ENCODE results near the gene HK2.
"Not testable (repeated sequence)": the region's sequence is repeated elsewhere in the genome, so short reads cannot be mapped to it uniquely, and the experiment has no call there.

HK2 gene

DNA sequence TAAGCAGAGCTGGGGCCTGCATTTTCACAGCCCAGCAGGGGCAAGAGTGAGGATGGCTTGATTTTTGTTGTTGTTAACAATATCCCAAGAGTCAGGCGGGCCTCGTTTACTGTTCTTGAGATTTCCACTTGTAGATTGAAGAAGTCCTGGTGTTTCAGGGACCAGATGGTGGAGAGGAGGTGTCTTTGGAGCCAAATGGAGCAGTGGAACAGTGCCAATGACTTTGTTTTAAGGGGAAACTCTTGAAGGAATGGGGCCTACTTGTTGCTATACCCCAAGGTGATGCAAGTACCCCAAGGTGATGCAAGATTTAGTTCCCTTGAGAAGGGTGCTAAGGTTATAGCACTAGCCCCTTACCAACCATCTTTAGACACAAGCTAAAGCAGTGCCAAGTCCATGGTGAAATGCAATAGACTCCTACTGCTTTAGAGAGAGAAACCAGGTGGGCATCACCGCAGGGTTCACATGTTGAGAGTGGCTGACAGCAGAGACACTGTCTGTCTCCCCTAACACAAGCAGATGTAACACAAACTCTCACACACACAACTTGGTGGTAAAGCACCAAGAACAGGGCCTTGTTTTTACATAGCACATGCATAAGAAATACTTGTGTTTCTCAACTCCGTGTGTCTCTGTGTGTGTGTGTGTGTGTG lies 44.0 kb downstream of the HK2 start:
- DNase-seq = no peak

GRCh38 chr2:74878551-74878950 lies 44.6 kb downstream of the HK2 start:
- no peak for DNase-seq

GRCh38 chr2:74880054-74880728 lies 46.3 kb downstream of the HK2 start:
- DNase-seq = no peak

DNA sequence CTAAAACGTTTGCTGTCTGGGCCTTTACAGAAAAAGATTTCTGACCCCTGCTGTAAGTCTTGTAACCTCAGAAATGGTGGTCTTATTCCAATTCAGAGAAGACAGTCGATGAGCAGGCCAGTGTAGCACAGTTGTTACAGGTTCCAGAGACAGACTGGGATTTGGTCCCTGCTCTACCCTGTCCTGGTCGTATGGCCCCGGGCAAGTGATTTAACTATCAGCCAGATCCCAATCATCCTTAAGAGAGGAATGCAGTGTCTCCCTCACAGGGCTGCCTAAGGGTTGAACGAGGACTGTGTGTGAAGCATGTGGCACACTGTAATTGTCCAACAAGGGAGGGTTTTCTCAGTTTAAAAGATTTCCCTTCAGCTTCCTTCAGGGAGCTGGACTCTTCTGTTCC lies 47.2 kb downstream of the HK2 start:
- DNase-seq = no peak

DNA sequence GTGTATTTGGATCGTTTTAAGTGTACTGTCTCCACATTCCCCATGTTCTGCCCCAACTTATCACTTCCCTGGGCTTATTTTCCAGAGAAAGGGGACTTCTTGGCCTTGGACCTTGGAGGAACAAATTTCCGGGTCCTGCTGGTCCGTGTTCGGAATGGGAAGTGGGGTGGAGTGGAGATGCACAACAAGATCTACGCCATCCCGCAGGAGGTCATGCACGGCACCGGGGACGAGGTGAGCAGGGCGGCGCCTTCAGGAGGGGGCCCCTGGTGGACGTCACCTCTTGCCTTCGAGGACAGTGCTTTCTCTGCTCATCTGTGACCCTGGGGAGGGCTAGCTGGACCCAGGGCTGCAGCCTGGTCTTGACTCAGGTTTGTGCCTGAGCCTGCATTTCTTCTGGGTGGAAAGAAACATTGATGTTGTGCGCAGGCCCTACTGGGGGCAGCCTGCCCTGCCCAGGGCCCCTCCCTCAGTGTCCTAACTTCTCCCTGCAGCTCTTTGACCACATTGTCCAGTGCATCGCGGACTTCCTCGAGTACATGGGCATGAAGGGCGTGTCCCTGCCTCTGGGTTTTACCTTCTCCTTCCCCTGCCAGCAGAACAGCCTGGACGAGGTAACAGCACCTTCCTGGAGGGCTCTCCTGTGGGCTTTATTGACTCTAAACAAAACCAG lies 47.8 kb downstream of the HK2 start:
- DNase-seq = no peak

GRCh38 chr2:74882299-74882687 lies 48.4 kb downstream of the HK2 start:
- DNase-seq = no peak

GRCh38 chr2:74883011-74883410 lies 49.1 kb downstream of the HK2 start:
- DNase-seq = no peak

- DNase-seq = no peak
Observed at GRCh38 chr2:74884118-74884762, 50.3 kb downstream of the HK2 start.

- no peak for DNase-seq
Observed at GRCh38 chr2:74884866-74885265, 50.9 kb downstream of the HK2 start.

DNA sequence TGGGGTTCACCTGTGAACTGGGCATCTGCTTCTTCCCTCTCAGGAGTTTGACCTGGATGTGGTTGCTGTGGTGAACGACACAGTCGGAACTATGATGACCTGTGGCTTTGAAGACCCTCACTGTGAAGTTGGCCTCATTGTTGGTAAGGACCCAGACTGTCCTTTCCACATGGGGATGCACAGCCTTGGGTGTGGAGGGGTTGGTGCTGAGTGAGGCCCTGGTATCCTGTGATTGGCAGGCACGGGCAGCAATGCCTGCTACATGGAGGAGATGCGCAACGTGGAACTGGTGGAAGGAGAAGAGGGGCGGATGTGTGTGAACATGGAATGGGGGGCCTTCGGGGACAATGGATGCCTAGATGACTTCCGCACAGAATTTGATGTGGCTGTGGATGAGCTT lies 52.3 kb downstream of the HK2 start:
- DNase-seq = no peak

GRCh38 chr2:74886811-74887210 lies 52.9 kb downstream of the HK2 start:
- DNase-seq = no peak

- DNase-seq = no peak
Observed at GRCh38 chr2:74887445-74887951, 53.6 kb downstream of the HK2 start.

- DNase-seq = no peak
Observed at GRCh38 chr2:74887960-74888700, 54.2 kb downstream of the HK2 start.

GRCh38 chr2:74889159-74889558 lies 55.2 kb downstream of the HK2 start:
- DNase-seq = no peak

DNA sequence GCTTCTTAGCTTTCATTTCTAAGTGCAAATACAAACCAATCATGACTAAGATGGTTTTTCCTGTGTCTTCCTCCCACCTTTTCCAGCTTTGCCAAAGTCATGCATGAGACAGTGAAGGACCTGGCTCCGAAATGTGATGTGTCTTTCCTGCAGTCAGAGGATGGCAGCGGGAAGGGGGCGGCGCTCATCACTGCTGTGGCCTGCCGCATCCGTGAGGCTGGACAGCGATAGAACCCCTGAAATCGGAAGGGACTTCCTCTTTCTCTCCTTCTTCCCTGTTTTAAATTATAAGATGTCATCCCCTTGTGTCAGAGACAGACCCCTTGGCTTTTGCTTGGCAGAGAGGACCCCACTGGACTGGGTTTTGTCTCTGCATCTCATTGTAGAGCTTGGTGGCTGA lies 56.8 kb downstream of the HK2 start:
- DNase-seq = no peak

DNA sequence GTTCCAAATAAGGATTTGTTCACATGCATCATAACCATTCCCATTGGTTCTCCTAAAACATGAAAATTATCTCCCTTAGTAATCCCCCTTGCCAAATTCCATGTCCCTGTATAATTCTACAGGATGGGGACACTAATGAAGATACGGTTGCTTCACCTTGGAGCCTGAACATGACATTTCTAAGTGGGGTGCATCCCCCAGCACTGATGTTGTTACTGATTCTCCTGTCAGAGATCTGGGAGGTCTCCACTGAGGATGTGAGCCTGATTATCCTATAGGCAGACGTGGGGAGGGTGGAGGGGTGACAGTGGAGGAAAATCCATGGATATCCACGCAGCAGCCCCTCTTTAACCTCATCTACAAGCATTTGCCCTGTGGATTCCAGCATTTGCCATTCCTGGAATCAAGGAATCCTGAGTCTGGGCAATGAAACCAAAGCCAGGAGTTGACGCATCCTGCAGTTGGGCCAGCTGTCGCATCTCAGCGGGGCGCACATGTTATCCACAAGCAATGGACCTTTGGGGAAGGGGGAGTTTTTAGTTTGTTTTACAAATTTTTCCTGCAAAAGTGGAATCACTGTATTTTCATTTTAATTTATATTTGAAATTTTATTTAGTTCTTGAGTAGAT lies 57.3 kb downstream of the HK2 start:
- no peak for DNase-seq

- not testable (repeated sequence) for DNase-seq
Observed at GRCh38 chr2:74891816-74892215, 57.9 kb downstream of the HK2 start.

- DNase-seq = no peak
Observed at GRCh38 chr2:74892609-74893008, 58.7 kb downstream of the HK2 start.

GRCh38 chr2:74893332-74893731 lies 59.4 kb downstream of the HK2 start:
- no peak for DNase-seq

GRCh38 chr2:74894272-74894981 lies 60.5 kb downstream of the HK2 start:
- no peak for DNase-seq

GRCh38 chr2:74895001-74895400 lies 61.1 kb downstream of the HK2 start:
- no peak for DNase-seq

DNA sequence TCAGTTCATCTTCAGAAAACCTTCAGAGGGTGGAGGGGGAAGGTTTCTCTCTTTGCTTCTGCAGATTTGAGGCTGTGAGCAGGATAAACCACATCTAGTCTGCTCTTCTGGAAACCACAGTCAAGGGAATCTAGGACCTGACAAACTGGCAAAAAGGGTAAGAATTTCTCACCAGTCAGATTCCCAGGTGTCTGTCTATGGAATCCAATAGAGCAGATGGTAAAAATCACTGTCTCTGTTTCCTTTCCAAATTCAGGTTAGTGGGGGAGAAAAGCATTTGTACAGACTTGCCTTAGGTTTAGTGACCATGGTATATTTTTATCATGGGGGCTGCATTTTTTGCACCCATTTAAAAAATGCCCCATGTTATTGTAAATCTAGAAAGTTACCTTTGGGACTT lies 62.3 kb downstream of the HK2 start:
- no peak for DNase-seq

Data from NCI-H187 (cell line).